MG63 (cell line): ENCODE measurements around the gene ZFYVE1. TPM values are rescaled to one million over a fixed set of nuclear protein-coding genes. Genes with fewer than 3 reads are reported as not detected.
A peak's percentile ranks its signal among the peaks of the same experiment; 100 is the strongest.
"Not testable (repeated sequence)": the region's sequence is repeated elsewhere in the genome, so short reads cannot be mapped to it uniquely, and the experiment has no call there.

Experiments
- DNase-seq: peaks from one replicate; pipeline ENCODE4 v3.0.0-alpha.2; 2020
- H3K27me3 ChIP-seq: fragments of 250-450 bp; sonication (Bioruptor Pico); 2 replicates; pipeline ENCODE4 v1.5.1; 2020; ENCODE audit warnings: mild to moderate bottlenecking, moderate library complexity
- H3K36me3 ChIP-seq: fragments of 250-450 bp; sonication (Bioruptor Pico); 2 replicates; pipeline ENCODE4 v1.5.1; 2020; ENCODE audit warnings: mild to moderate bottlenecking, moderate library complexity
- H3K4me3 ChIP-seq: fragments of 250-450 bp; sonication (Bioruptor Pico); 2 replicates; pipeline ENCODE4 v1.5.1; 2020; ENCODE audit warnings: mild to moderate bottlenecking, moderate library complexity
- H3K9me3 ChIP-seq: fragments of 250-450 bp; sonication (Bioruptor Pico); 2 replicates; pipeline ENCODE4 v1.5.1; 2020; ENCODE audit warnings: mild to moderate bottlenecking, moderate library complexity
- total RNA-seq: library from RNA; depleted of rRNA; stranded (reverse); fragments of >200 nt; shearing (Covaris generic); gene quantifications from 2 replicates; pipeline ENCODE4 v1.2.3, GENCODE V29; 2014; ENCODE audit warnings: low replicate concordance

ZFYVE1 gene
- total RNA-seq, 1 experiment from 2014 or later: 5.0 TPM

DNA sequence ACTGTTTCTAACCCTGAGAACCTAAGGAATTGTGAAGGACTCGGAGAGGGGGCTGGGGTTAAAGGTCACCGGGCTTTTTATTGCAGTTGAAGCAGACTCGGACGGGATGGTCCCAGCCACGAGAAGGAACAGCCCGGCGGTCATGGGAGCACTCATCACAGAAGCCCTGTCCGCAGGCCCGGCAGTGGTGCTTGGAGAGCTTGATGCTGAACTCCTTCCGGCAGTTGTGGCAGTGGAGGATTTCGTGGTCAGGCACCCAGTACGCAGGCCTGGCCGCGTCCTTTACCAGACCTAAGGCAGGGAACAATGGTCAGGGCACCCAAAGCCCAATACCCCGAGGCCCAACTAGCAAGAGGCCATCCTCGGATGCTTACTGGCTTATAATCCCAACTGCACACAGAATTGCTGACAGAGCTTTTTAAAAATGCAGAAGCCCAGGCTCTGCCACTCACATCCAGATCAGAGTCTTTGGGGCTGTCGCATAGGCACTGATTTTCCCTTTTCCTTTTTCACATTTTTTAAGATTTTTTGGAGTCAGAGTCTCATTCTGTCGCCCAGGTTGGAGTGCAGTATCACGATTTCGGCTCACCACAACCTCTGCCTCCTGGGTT, 56.0 kb downstream of the ZFYVE1 start:
- H3K9me3 ChIP-seq: no peaks in the 10 kb centered on the region
- no peak for DNase-seq
- no peak overlapping the region for H3K4me3 ChIP-seq
- H3K36me3 ChIP-seq: no peaks in the 10 kb centered on the region
- no peaks in the 10 kb centered on the region for H3K27me3 ChIP-seq

GRCh38 chr14:72970058-72970630, 56.8 kb downstream of the ZFYVE1 start:
- no peak overlapping the region for H3K4me3 ChIP-seq
- H3K27me3 ChIP-seq: no peaks in the 10 kb centered on the region
- no peak for DNase-seq
- no peaks in the 10 kb centered on the region for H3K9me3 ChIP-seq
- no peaks in the 10 kb centered on the region for H3K36me3 ChIP-seq

DNA sequence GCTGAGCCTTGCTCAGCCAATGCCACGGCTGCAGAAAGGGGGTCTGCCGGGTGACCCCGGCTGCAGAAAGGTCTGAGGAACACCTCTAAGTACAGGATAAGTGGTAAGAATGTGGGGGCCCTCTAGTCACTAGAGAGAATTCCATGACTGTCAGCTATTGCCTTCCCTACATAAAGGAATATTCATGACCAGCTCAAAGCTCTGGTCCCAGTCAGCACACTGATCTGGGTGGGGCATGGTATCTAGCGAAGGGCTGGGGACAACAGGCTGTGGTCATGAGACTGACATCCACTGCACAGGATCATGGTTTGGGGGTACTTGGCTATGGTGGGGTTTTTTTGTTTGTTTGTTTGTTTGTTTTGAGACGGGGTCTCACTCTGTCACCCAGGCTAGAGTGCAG, 58.6 kb downstream of the ZFYVE1 start:
- H3K9me3 ChIP-seq: no peaks in the 10 kb centered on the region
- H3K27me3 ChIP-seq: no peaks in the 10 kb centered on the region
- H3K36me3 ChIP-seq: no peaks in the 10 kb centered on the region
- no peak for DNase-seq
- H3K4me3 ChIP-seq: no peak overlapping the region

- Histone ChIP-seq H3K27me3 (no peaks in the 10 kb centered on the region), H3K4me3 (no peak overlapping the region), H3K9me3 (no peaks in the 10 kb centered on the region), H3K36me3 (peaks cover 8% of the 10 kb centered on the region)
- no peak for DNase-seq
Measured at GRCh38 chr14:72966038-72966437, 60.9 kb downstream of the ZFYVE1 start.

DNA sequence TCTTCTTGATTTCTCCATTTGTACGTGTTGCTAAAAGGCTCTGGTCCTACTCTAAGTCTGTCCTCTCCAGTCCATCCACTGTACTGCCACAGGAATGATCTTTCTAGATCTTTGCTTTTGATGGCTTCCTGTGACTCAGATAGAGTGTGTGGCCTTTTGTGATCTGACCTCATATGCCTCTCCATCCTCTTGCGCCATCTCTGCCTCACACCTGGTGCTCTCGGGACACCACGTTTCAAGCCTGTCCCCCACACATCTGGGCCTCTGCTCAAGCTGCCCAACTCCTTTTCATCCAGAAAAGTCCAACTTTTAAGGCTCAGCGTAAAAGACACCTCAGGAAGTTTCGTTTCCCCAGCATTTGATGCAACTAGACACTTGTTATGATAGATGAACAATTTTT, 61.7 kb downstream of the ZFYVE1 start:
- H3K27me3 ChIP-seq: no peaks in the 10 kb centered on the region
- H3K36me3 ChIP-seq: peaks cover 9% of the 10 kb centered on the region
- DNase-seq: no peak
- H3K9me3 ChIP-seq: no peaks in the 10 kb centered on the region
- H3K4me3 ChIP-seq: no peak overlapping the region

- Histone ChIP-seq H3K36me3 (peaks cover 21% of the 10 kb centered on the region), H3K4me3 (no peak overlapping the region), H3K9me3 (no peaks in the 10 kb centered on the region), H3K27me3 (no peaks in the 10 kb centered on the region)
- peak; percentile 32 for DNase-seq
Measured at GRCh38 chr14:72962829-72963312, 64.0 kb downstream of the ZFYVE1 start.

GRCh38 chr14:72962336-72962754, 64.6 kb downstream of the ZFYVE1 start:
- not testable (repeated sequence) for H3K27me3 ChIP-seq, H3K9me3 ChIP-seq, H3K4me3 ChIP-seq, DNase-seq
- peaks cover 25% of the 10 kb centered on the region for H3K36me3 ChIP-seq

DNA sequence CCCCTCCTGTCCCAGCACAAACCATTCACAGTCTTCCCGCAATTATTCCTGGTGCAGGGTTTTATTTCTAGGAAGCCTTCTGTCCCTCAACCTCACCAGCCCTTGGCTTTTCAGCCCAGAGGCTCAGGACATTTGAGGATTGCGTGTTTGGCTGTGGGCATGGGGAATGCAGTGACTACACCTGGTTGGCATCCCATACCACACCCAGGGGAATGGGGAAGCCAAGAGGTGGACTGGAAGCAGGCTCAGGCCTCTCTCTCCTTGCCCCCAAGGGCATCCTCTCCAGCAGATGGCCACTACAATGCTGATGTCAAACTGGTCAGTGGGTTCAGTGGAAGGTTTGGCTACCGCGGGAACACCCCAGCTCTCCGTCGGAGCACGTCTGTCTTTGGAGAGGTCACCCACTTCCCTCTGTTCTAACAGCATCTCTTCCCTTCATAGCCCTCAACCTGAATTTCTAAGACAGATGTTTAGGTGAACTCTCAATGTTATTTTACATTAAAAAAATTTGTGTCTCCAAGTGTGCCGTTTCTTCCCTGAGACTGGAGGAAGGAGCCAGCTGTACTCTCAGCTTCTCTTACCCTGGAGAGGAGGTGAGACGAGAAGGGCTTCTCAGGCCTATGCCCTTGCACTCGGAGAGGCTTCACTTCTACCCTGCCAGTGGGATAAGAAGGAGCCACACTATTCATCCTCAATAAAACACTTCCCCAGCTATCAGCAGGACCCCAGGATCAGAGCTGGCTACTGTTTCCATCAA, 65.1 kb downstream of the ZFYVE1 start:
- Histone ChIP-seq H3K9me3 (no peaks in the 10 kb centered on the region), H3K36me3 (peaks cover 29% of the 10 kb centered on the region), H3K27me3 (no peaks in the 10 kb centered on the region), H3K4me3 (no peak overlapping the region)
- peak; percentile 28 for DNase-seq

GRCh38 chr14:72961016-72961415, 65.9 kb downstream of the ZFYVE1 start:
- DNase-seq, H3K27me3 ChIP-seq, H3K9me3 ChIP-seq, H3K4me3 ChIP-seq: not testable (repeated sequence)
- H3K36me3 ChIP-seq: peaks cover 33% of the 10 kb centered on the region

DNA sequence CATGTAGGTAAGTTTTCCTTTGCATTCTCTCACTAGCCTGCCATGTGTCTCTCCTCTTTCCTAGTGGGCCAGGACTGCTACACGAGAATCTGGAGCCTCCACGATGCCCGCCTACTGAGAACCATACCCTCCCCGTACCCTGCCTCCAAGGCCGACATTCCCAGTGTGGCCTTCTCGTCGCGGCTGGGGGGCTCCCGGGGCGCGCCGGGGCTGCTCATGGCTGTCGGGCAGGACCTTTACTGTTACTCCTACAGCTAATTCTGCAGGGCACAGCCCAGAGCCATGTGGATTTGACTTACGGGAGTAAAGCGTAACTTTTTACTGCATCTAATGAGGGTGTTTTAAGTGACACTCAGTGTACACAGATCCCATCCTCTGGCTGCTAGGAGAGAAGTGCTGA, 68.4 kb downstream of the ZFYVE1 start:
- Histone ChIP-seq H3K36me3 (peaks cover 47% of the 10 kb centered on the region), H3K4me3 (no peak overlapping the region), H3K27me3 (no peaks in the 10 kb centered on the region), H3K9me3 (no peaks in the 10 kb centered on the region)
- DNase-seq: no peak

DNA sequence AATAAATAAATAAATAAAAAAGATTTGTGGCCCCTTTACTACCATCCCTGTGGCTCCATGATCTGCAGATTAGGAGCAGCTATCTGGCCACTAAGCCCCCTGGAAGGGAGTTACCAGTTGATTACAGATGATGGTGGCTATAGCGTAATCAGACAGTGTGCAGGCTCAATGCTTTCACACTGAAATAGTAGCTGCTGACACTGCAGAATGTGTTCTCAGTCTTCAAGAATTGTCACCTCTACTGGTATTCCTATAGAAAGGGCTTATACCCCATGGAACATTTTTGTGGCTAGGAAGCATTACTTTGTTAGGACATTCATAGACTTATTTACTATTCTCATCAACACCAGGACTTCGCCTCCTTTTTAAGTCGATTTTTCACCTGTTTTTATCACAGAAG, 69.7 kb downstream of the ZFYVE1 start:
- Histone ChIP-seq H3K9me3 (no peaks in the 10 kb centered on the region), H3K4me3 (no peak overlapping the region), H3K27me3 (no peaks in the 10 kb centered on the region), H3K36me3 (peaks cover 52% of the 10 kb centered on the region)
- DNase-seq: no peak

- H3K4me3 ChIP-seq, DNase-seq, H3K9me3 ChIP-seq, H3K27me3 ChIP-seq: not testable (repeated sequence)
- H3K36me3 ChIP-seq: peaks cover 54% of the 10 kb centered on the region
Measured at GRCh38 chr14:72956741-72957140, 70.2 kb downstream of the ZFYVE1 start.

DNA sequence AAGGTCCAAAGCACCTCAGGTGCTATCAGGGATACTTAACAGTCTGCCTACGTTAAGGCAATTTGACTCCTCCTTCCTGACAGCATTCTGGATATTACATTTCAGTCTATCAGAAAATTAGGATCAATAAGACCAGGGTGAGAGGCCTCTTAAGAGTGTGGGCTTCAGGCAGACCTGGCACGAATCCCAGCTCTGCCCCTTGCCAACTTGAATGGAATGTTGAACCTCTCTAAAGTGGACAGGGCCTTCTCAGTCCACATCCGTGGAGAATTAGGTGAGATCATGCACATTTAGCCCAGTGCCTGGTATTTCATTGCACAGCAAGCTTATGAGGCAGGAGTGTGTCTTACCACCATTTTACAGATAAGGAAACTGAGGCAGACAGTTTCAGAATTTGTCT, 74.7 kb downstream of the ZFYVE1 start:
- Histone ChIP-seq H3K9me3 (no peaks in the 10 kb centered on the region), H3K4me3 (no peak overlapping the region), H3K27me3 (no peaks in the 10 kb centered on the region), H3K36me3 (peaks cover 65% of the 10 kb centered on the region)
- no peak for DNase-seq

- no peak overlapping the region for H3K4me3 ChIP-seq
- no peaks in the 10 kb centered on the region for H3K9me3 ChIP-seq
- DNase-seq: no peak
- no peaks in the 10 kb centered on the region for H3K27me3 ChIP-seq
- H3K36me3 ChIP-seq: peaks cover 69% of the 10 kb centered on the region
Measured at GRCh38 chr14:72948481-72949138, 78.3 kb downstream of the ZFYVE1 start.

- no peaks in the 10 kb centered on the region for H3K9me3 ChIP-seq
- H3K36me3 ChIP-seq: peaks cover 75% of the 10 kb centered on the region
- no peaks in the 10 kb centered on the region for H3K27me3 ChIP-seq
- no peak for DNase-seq
- H3K4me3 ChIP-seq: no peak overlapping the region
Measured at GRCh38 chr14:72947366-72948160, 79.3 kb downstream of the ZFYVE1 start.

DNA sequence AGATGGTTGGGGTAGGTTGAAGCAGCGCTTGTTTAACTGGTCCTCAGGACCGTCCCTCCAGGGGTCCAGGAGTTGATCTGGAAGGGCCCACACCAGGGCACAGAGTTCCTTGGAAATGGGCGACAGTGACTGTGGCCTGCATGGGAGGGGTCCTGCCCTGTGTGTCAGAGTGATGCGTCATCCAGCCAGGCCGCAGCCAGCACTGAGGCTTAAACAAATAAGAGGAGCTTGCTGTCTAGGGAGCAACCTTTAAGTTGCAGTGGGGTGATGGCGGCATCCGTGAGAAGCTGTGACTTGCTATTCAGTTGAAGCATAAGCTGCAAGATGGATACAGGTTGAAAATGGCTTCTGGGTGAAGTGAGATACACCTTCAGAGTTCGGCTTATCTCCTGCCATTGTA, 80.4 kb downstream of the ZFYVE1 start:
- Histone ChIP-seq H3K27me3 (no peaks in the 10 kb centered on the region), H3K4me3 (no peak overlapping the region), H3K36me3 (peaks cover 80% of the 10 kb centered on the region), H3K9me3 (no peaks in the 10 kb centered on the region)
- no peak for DNase-seq
